HAP-1 (cell line): ENCODE measurements around the gene ZNF746.

ENCODE experiments used
- DNase-seq, 2 experiments: peaks; one replicate each; pipeline ENCODE4 v3.0.0-alpha.2; 2016 to 2020; ENCODE audit warnings: low spot score in 2 of 2
- H3K27me3 ChIP-seq: fragments of 250-450 bp; sonication (Bioruptor Pico); 2 replicates; pipeline ENCODE4 v1.5.1; 2020; ENCODE audit warnings: low read depth, mild to moderate bottlenecking, moderate library complexity
- H3K36me3 ChIP-seq: fragments of 250-450 bp; sonication (Bioruptor Pico); replicated peaks from 2 replicates; pipeline ENCODE4 v1.5.1; 2020; ENCODE audit warnings: mild to moderate bottlenecking
- H3K4me1 ChIP-seq: fragments of 250-450 bp; sonication (Bioruptor Pico); 2 replicates; pipeline ENCODE4 v1.5.1; 2020; ENCODE audit warnings: mild to moderate bottlenecking
- H3K4me3 ChIP-seq: fragments of 250-450 bp; sonication (Bioruptor Pico); 2 replicates; pipeline ENCODE4 v1.5.1; 2020; ENCODE audit warnings: mild to moderate bottlenecking, moderate library complexity
- H3K9me3 ChIP-seq: fragments of 250-450 bp; sonication (Bioruptor Pico); 2 replicates; pipeline ENCODE4 v1.5.1; 2020; ENCODE audit warnings: mild to moderate bottlenecking, moderate library complexity
- in situ Hi-C: fragments of 300-500 bp; cut with MboI; formaldehyde crosslinking; loops from 3 replicates; pipeline ENCODE4 v1.14.3; 2020; ENCODE audit warnings: low sequenced_read_pairs, inconsistent platforms, mixed read lengths

ZNF746 gene

DNA sequence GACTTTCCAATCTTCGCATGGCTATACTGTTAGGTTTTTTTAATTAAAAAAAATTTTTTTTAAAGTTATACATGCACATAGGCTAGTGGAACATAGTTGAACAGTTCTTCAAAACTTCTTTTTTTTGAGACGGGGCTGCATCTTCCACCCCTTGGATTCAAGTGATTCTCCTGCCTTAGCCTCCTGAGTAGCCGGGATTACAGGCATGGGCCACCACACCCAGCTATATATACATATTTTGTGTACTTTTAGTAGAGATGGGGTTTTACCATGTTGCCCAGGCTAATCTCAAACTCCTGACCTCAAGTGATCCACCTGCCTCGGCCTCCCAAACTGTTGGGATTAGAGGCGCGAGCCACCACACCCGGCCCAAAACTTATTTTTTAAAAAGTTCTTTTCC lies 54.1 kb downstream of the ZNF746 start:
- Histone ChIP-seq H3K4me3 (no peak overlapping the region), H3K36me3 (peaks cover 23% of the 10 kb centered on the region), H3K27me3 (no peaks in the 10 kb centered on the region), H3K9me3 (no peaks in the 10 kb centered on the region), H3K4me1 (no peaks in the 10 kb centered on the region)
- in situ Hi-C loops = no loop called here
- DNase-seq = no peak

DNA sequence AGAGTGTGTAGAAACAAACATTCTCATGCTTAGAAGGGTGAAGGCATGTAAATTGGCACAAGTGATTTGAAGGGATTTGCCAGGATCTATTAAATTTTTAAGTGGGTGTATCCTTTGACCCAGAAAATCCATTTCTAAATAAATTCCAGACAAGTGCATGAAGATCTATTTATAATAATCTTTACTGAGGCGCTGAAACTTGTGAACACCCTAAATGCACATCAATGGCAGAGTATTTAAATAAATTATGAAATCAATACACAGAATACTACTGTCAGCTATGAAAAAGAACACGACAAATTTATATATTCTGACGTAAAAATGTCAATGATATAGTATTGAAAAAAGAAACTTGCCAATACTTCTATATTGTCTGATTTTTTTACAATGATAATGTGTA lies 54.7 kb downstream of the ZNF746 start:
- DNase-seq = no peak
- in situ Hi-C loops = no loop called here
- Histone ChIP-seq H3K4me1 (no peaks in the 10 kb centered on the region), H3K27me3 (no peaks in the 10 kb centered on the region), H3K9me3 (no peaks in the 10 kb centered on the region), H3K4me3 (no peak overlapping the region), H3K36me3 (peaks cover 23% of the 10 kb centered on the region)

DNA sequence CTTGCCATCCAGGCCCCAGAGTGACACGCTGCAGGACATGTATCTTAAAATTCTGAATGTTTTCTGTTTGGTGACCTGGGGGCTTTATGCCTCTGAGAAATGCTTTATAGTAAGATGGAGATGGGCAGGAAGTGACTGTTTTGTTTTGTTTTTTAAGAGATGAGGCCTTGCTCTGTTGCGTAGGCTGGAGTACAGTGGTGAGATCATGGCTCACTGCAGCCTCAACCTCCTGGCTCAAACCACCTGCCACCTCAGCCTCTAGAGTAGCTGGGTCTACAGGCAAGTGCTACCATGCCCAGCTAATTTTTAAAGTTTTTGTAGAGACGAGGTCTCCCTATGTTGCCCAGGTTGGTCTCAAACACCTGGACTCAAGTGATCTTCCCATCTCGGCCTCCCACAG lies 57.4 kb downstream of the ZNF746 start:
- Histone ChIP-seq H3K27me3 (no peaks in the 10 kb centered on the region), H3K4me3 (no peak overlapping the region), H3K4me1 (no peaks in the 10 kb centered on the region), H3K36me3 (peaks cover 12% of the 10 kb centered on the region), H3K9me3 (no peaks in the 10 kb centered on the region)
- in situ Hi-C loops = no loop called here
- DNase-seq = no peak

DNA sequence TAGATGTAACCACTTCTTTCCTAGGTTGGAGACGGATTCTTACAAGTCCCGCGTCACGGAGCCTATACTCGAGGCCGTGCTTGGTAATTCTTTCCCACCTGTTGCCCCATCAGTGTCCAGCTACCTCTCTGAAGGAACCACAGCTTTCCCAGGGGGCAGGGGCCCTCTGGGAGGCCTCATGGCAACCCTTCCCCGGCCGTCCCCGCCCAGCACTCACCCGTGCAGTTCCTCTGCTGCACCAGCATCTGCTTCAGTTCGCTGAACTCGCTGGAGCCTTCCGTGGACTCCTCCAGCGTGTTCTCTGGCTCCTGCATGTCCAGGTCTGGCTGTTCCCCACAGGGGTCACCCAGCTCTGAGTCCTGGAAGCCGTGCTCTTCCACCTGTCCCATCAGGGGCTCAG lies 61.3 kb downstream of the ZNF746 start:
- Histone ChIP-seq H3K27me3 (no peaks in the 10 kb centered on the region), H3K4me1 (no peaks in the 10 kb centered on the region), H3K9me3 (no peaks in the 10 kb centered on the region), H3K36me3 (peaks cover 27% of the 10 kb centered on the region), H3K4me3 (no peak overlapping the region)
- DNase-seq = no peak
- in situ Hi-C loops = no loop called here

DNA sequence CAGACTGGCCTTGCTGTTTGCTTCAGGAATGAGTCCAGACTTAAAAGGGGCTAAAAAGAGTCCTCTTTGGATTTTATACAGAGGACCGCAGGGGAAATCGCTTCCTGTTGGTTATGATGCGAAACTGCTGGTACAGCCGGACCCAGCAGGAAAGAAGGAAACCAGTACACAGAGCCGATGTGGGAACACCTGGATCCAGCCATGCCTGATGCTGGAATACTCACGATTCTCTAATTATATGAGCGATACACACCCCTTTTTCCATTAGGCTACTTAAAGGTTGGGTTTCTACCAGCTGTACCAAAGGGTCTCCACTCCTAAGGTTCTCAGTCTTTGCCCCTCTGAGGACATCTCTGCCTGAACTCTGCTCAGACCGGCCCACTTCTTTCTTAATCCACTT lies 64.5 kb downstream of the ZNF746 start:
- H3K9me3 ChIP-seq = no peaks in the 10 kb centered on the region
- H3K27me3 ChIP-seq = no peaks in the 10 kb centered on the region
- no peak overlapping the region for H3K4me3 ChIP-seq
- no peaks in the 10 kb centered on the region for H3K4me1 ChIP-seq
- no peak for DNase-seq
- in situ Hi-C loops = no loop called here
- H3K36me3 ChIP-seq = peaks cover 18% of the 10 kb centered on the region

DNA sequence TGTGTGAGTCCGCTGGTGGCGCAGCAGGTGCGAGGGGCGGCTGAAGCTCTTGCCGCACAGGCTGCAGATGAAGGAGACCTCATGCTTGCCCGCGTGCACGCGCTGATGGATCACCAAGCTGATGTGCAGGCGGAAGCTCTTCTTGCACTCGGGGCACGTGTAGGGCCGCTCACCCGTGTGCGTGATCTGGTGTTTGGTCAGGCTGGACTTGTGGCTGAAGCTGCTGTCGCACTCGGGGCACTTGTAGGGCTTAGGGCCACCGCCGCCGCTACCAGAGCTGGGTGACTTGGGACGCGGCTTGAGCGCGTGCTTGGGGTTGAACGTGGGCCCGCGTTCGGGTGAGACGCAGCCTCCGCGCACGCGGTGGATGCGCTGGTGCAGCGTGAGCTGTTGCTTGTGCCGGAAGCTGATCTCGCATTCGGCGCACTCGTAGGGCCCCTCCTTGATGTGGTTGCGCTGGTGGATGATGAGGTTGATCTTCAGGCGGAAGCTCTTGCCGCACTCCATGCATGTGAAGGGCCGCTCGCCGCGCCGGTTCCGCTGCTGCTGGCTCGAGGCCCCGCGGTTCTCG lies 65.4 kb downstream of the ZNF746 start:
- DNase-seq = no peak
- Histone ChIP-seq H3K9me3 (no peaks in the 10 kb centered on the region), H3K27me3 (no peaks in the 10 kb centered on the region), H3K4me1 (no peaks in the 10 kb centered on the region), H3K36me3 (peaks cover 18% of the 10 kb centered on the region), H3K4me3 (no peak overlapping the region)
- in situ Hi-C loops = no loop called here

DNA sequence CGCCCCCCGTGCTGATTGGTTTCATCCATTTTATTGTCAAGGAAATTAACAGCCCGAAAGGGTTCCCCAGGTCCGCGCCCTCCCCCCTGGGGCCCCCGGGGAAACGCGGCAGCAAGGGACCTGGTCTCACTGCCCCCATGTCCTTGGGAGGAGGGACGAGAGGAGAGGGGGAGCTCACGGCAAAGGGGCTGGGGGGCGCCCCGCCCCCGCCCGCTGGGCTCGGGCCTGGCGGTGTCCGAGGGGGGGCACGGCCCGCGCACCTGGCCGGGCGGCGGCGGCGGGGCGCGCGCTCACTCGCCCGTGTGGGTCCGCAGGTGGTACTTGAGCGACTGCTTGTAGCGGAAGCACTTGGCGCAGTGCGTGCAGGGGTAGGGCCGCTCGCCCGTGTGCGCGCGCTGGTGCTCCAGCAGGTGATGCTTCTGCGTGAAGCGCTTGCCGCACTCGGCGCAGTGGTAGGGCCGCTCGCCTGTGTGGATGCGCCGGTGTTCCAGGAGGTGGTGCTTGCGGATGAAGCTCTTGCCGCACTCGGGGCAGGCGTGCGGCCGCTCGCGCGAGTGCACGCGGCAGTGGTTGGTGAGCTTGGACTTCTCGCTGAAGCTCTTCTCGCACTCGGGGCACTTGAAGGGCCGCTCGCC lies 66.0 kb downstream of the ZNF746 start:
- H3K4me1 ChIP-seq = no peaks in the 10 kb centered on the region
- no peaks in the 10 kb centered on the region for H3K9me3 ChIP-seq
- no peak overlapping the region for H3K4me3 ChIP-seq
- in situ Hi-C loops = no loop called here
- peaks cover 18% of the 10 kb centered on the region for H3K36me3 ChIP-seq
- no peak for DNase-seq
- no peaks in the 10 kb centered on the region for H3K27me3 ChIP-seq

DNA sequence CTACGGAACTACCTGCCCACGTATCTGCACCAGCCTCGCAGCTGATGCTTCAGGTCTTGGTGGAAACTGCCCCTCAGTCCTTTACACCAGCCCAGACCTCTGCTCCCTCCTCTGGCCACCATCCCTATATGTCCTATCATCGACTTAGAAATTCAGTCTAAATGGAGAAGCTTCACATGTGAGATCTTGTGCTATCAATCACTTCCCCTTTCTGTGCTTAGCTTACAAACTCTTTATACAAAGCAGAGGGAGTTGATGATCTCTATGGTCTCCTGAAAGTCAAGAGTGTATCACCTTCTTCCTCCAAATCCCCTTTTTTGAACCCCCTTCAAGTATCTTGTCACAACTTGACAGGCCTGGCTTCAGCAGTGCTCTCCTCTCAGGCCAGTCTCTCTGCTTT lies 67.4 kb downstream of the ZNF746 start:
- Histone ChIP-seq H3K9me3 (no peaks in the 10 kb centered on the region), H3K4me1 (no peaks in the 10 kb centered on the region), H3K36me3 (peaks cover 15% of the 10 kb centered on the region), H3K4me3 (no peak overlapping the region), H3K27me3 (no peaks in the 10 kb centered on the region)
- no peak for DNase-seq
- in situ Hi-C loops = no loop called here

DNA sequence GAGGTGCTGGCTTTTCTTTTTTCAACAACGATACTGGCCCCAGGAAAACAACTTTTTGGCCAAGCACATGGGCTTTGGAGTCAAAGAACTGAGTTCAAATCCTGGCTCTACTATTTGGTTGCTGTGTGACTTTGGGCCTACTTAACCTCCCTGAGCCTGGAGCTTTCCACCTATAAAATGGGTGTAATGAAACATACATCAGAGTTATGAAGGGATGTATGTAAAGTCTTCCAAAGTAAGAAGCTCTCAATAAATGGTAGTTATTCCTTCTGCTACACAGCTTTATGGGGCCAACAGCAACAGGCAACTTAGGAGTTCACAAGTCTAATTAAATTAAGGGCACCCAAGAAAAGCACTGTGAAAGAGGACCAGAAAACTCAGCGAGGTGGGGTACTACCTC lies 69.7 kb downstream of the ZNF746 start:
- no peaks in the 10 kb centered on the region for H3K4me1 ChIP-seq
- DNase-seq = no peak
- no peaks in the 10 kb centered on the region for H3K9me3 ChIP-seq
- peaks cover 7% of the 10 kb centered on the region for H3K36me3 ChIP-seq
- no peak overlapping the region for H3K4me3 ChIP-seq
- H3K27me3 ChIP-seq = no peaks in the 10 kb centered on the region
- in situ Hi-C loops = no loop called here

DNA sequence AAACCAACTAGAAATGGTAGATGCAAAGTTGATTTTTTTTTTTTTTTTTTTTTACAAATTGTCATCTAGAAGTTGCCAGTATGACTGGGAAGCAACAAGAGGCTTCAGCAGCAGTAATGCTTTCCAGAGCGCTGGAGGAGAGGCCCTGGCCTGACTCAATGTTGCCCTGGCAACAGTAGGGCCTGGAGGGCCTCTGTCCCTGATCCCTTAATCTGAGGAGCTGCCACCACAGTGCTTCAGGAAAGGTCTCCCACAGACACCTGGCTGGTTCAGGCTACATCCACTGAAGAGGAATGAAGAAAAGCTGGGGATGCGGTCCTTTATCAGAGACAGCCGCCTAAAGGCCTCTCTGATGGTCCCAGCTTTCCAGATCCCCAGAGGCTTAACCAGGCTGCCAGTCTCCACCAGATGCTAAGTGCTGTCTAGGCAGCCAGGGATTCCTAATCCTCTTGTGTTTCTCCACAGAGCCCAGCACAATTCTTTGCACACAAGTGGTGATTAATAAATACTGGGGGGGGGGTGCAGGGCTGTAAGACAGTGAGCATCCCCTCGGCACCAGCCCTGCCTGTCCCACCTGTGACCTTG lies 70.4 kb downstream of the ZNF746 start:
- DNase-seq = no peak
- Histone ChIP-seq H3K27me3 (no peaks in the 10 kb centered on the region), H3K4me3 (no peak overlapping the region), H3K4me1 (no peaks in the 10 kb centered on the region), H3K9me3 (no peaks in the 10 kb centered on the region), H3K36me3 (peaks cover under 1% of the 10 kb centered on the region; the same call in 1 of the 2 replicates)
- in situ Hi-C loops = no loop called here

DNA sequence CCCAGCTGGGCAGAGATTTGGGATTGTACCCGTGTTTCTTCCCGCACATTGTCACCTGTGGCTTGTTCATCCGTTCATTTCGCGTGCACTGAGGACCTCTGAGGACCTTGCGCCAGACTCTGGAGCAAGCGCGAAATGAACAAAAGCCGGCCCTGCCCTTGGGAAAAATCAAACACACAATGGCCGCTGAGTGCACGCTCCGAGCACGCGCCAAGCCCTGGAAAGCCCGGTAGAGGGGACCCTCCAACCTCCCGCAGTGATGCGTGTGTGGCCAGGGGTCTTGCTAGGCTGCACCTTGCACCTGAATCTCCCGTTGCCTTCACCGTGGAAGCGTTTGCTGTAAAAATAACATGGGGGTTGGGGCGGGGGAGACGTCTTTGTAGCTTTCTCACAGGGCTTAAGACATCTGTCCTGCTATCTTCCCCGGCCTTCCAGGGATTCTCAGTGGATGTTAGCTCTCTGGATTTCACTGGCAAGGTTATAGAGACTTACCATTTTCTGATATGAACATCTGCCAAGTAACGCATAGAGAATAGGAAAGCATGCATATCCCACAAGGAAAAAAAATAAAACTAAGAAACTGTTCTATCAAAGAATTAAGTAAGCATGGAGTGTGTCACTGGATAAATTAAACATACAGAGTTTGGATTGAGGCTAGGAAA lies 74.0 kb downstream of the ZNF746 start:
- no peak overlapping the region for H3K4me3 ChIP-seq
- H3K36me3 ChIP-seq = no peaks in the 10 kb centered on the region
- no peaks in the 10 kb centered on the region for H3K9me3 ChIP-seq
- H3K27me3 ChIP-seq = no peaks in the 10 kb centered on the region
- H3K4me1 ChIP-seq = no peaks in the 10 kb centered on the region
- no peak for DNase-seq
- in situ Hi-C loops = no loop called here

DNA sequence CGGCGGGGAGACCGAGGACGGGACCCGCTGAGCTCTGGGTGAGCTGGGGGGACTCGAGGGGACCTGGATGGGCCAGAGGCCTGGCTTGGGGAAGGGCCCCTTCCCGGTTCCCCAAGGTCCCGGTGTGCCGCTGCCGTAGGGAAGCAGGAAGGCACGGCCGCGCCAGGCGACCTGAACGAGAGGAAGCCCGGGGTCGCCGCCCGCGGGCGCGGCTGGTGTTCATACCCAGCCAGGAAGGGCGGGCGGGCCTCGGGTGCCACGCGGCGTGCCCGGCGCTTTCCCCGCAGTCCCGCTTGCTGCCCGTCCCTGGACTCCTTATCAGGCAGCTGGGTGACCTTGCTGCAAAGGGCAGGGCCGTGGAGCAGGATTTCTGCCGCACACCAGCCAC lies 74.7 kb downstream of the ZNF746 start:
- in situ Hi-C loops = no loop called here
- no peak overlapping the region for H3K4me3 ChIP-seq
- H3K9me3 ChIP-seq = no peaks in the 10 kb centered on the region
- H3K4me1 ChIP-seq = no peaks in the 10 kb centered on the region
- H3K36me3 ChIP-seq = no peaks in the 10 kb centered on the region
- no peaks in the 10 kb centered on the region for H3K27me3 ChIP-seq
- DNase-seq = no peak
